K562 (cell line): ENCODE measurements around the gene TSHZ1. TPM values are rescaled to one million over a fixed set of nuclear protein-coding genes. Genes with fewer than 3 reads are reported as not detected.

ENCODE experiments used
- ATAC-seq: fragments of 200-7000 bp; cut with Tn5 transposase; 3 replicates; pipeline ENCODE4 v1.9.1; 2020; ENCODE audit warnings: moderate library complexity
- BruUV-seq: library from RNA; stranded (reverse); fragments of 400-500 nt; replicated peaks from 2 replicates; lab custom pipeline; 2021; lab: Mats Ljungman, UMichigan
- CTCF ChIA-PET: fragments of 300-600 bp; formaldehyde crosslinking; extraction: SDS; loops from one replicate; lab custom pipeline; 2021; ENCODE audit warnings: low intra/inter-chr PET ratio; lab: Yijun Ruan, JAX
- POLR2A ChIA-PET: fragments of 300-600, 350-650 bp; sonication (Branson Sonifier 250); formaldehyde crosslinking; extraction: SDS; loops from one replicate; lab custom pipeline; 2021; ENCODE audit warnings: antibody characterized with exemption, inconsistent platforms; lab: Yijun Ruan, JAX
- DNase-seq, 4 experiments: peaks; one replicate each; pipeline versions ENCODE4 v3.0.0 to v3.0.0-alpha.2; 2011 to 2018; ENCODE audit warnings: low spot score in 3 of 4, mixed read lengths in 3 of 4; ENCODE audit errors: extremely low read depth in 1 of 4
- FAIRE-seq: peaks from 2 replicates; lab custom pipeline; 2011; peaks lifted over from hg19 to GRCh38; lab: Jason Lieb, UNC
- H2AFZ ChIP-seq: 2 replicates; pipeline ENCODE4 v1.6.0; 2011; ENCODE audit warnings: low read depth, low read length, control low read depth, inconsistent platforms
- H3K27ac ChIP-seq: fragments of 200-600 bp; 3 replicates; pipeline ENCODE4 v1.8.0; 2011; ENCODE audit warnings: low read depth, mild to moderate bottlenecking, control low read depth, inconsistent platforms, low read length, moderate library complexity, mixed read lengths; ENCODE audit errors: extremely low read depth
- H3K27me3 ChIP-seq, 2 experiments: fragments of 300-600 bp in 1 of 2; 2 replicates in 1 of 2; 3 replicates in 1 of 2; pipeline versions ENCODE4 v1.6.0 to v1.8.0; 2011; ENCODE audit warnings: inconsistent platforms in 2 of 2, low read length in 2 of 2, mild to moderate bottlenecking in 1 of 2, mixed read lengths in 1 of 2, moderate library complexity in 1 of 2; ENCODE audit not compliant: control insufficient read depth in 2 of 2, insufficient read depth in 2 of 2
- H3K36me3 ChIP-seq: fragments of 300-600 bp; 3 replicates; pipeline ENCODE4 v1.8.0; 2011; ENCODE audit warnings: mild to moderate bottlenecking, low read length, inconsistent platforms; ENCODE audit not compliant: control insufficient read depth, insufficient read depth
- H3K4me1 ChIP-seq, 2 experiments: fragments of 200-600 bp in 1 of 2; replicated peaks in 1 of 2; 2 replicates in 1 of 2; 3 replicates in 1 of 2; pipeline versions ENCODE4 v1.5.1 to v1.8.0; 2011; ENCODE audit warnings: inconsistent platforms in 2 of 2, low read length in 2 of 2, mild to moderate bottlenecking in 1 of 2, mixed read lengths in 1 of 2, moderate library complexity in 1 of 2; ENCODE audit not compliant: control insufficient read depth in 2 of 2, insufficient read depth in 2 of 2
- H3K4me2 ChIP-seq: 2 replicates; pipeline ENCODE4 v1.6.1; 2011; ENCODE audit warnings: low read length, control low read depth, inconsistent platforms, mixed read lengths; ENCODE audit not compliant: insufficient read depth
- H3K4me3 ChIP-seq: fragments of 200-600 bp; sonication (generic), shearing (Covaris generic); 2 replicates; pipeline ENCODE4 v1.5.1; 2016; ENCODE audit warnings: control low read depth, inconsistent platforms
- H3K79me2 ChIP-seq: fragments of 200-600 bp; 3 replicates; pipeline ENCODE4 v1.8.0; 2011; ENCODE audit warnings: low read length, inconsistent platforms; ENCODE audit not compliant: control insufficient read depth, insufficient read depth
- H3K9ac ChIP-seq, 2 experiments: 2 replicates each; pipeline versions ENCODE4 v1.6.0 to v1.6.1; 2011; ENCODE audit warnings: low read depth in 2 of 2, low read length in 2 of 2, control low read depth in 1 of 2, inconsistent platforms in 1 of 2, mild to moderate bottlenecking in 1 of 2, mixed read lengths in 1 of 2; ENCODE audit not compliant: insufficient read depth in 1 of 2
- H3K9me1 ChIP-seq: one replicate; pipeline ENCODE4 v1.6.0; 2011; ENCODE audit warnings: inconsistent platforms, mild to moderate bottlenecking, low read length, moderate library complexity; ENCODE audit not compliant: control insufficient read depth, insufficient read depth
- H3K9me3 ChIP-seq: replicated peaks from 2 replicates; pipeline ENCODE4 v1.5.1; 2011; ENCODE audit warnings: low read depth, low read length, inconsistent platforms; ENCODE audit not compliant: control insufficient read depth, insufficient read depth
- H4K20me1 ChIP-seq: replicated peaks from 2 replicates; pipeline ENCODE4 v1.6.1; 2011; ENCODE audit warnings: low read length, inconsistent platforms, mixed read lengths; ENCODE audit not compliant: control insufficient read depth, insufficient read depth
- ARID3A ChIP-seq: IDR thresholded peaks from 2 replicates; pipeline ENCODE4 v1.6.1; 2012; ENCODE audit warnings: low read depth, low read length, improper control_type of control experiment, borderline replicate concordance
- ATF1 ChIP-seq, 2 experiments: fragments of 450-650 bp in 1 of 2; IDR thresholded peaks; 2 replicates each; pipeline ENCODE4 v1.6.1; 2016; ENCODE audit warnings: missing compliant biosample characterization in 1 of 2, missing genetic modification characterization in 1 of 2
- BRD9 ChIP-seq: fragments of 450-650 bp; IDR thresholded peaks from 2 replicates; pipeline ENCODE4 v1.6.1; 2018; ENCODE audit warnings: low read depth; ENCODE audit not compliant: partially characterized antibody
- BRF2 ChIP-seq: IDR thresholded peaks from 3 replicates; pipeline ENCODE4 v1.6.1; 2011; ENCODE audit warnings: borderline replicate concordance, mild to moderate bottlenecking; ENCODE audit not compliant: insufficient read length, insufficient read depth
- ELF4 ChIP-seq: fragments of 450-650 bp; formaldehyde crosslinking; IDR thresholded peaks from 2 replicates; pipeline ENCODE4 v1.4.0; 2022; ENCODE audit warnings: missing genetic modification characterization
- FOXA1 ChIP-seq: fragments of 450-650 bp; IDR thresholded peaks from 2 replicates; pipeline ENCODE4 v1.6.1; 2016; ENCODE audit warnings: mild to moderate bottlenecking, borderline replicate concordance
- KAT2B ChIP-seq: IDR thresholded peaks from one replicate; pipeline ENCODE4 v1.6.1; 2012; ENCODE audit warnings: low read depth, mild to moderate bottlenecking, control low read depth, inconsistent platforms, low read length, moderate library complexity
- SMARCE1 ChIP-seq: fragments of 450-650 bp; IDR thresholded peaks from 2 replicates; pipeline ENCODE4 v1.7.1; 2016; ENCODE audit warnings: mild to moderate bottlenecking
- SUPT5H ChIP-seq: fragments of 450-650 bp; IDR thresholded peaks from 2 replicates; pipeline ENCODE4 v1.6.1; 2016
- ZBED1 ChIP-seq: IDR thresholded peaks from 2 replicates; pipeline ENCODE4 v1.6.1; 2014
- ZNF121 ChIP-seq: sonication (generic); formaldehyde crosslinking; conservative IDR thresholded peaks from 2 replicates; pipeline ENCODE4 v1.8.0; 2022; ENCODE audit warnings: missing genetic modification reagents
- WGBS: fragments of 100-300 bp; shearing (Covaris generic); methylation state at CpG from one replicate; pipeline ENCODE4 v1.1.6; 2016; ENCODE audit warnings: low coverage, mixed read lengths; ENCODE audit not compliant: insufficient coverage; ENCODE audit errors: missing lambda C conversion rate; 5-methylcytosine and 5-hydroxymethylcytosine counted together
- in situ Hi-C: fragments of 300-500 bp; cut with MboI; formaldehyde crosslinking; loops from 4 replicates; pipeline ENCODE4 v1.15.0; 2018; ENCODE audit warnings: inconsistent platforms, mixed read lengths
- intact Hi-C: fragments of 100-400 bp; cut with micrococcal nuclease; formaldehyde crosslinking; loops from 2 replicates; pipeline ENCODE4 v1.14.2; 2022
- polyA plus RNA-seq, 8 experiments: library from polyadenylated mRNA; depleted of rRNA in 4 of 8; stranded (reverse) in 5 of 8; unstranded in 3 of 8; fragments of >200 nt; fragmentation: Nextera tagmentation in 2 of 8; fragmentation: Illumina TruSeq in 1 of 8; extraction: Ambion mirVana in 2 of 8; extraction: Trizol in 1 of 8; gene quantifications; 2 replicates each; pipeline versions ENCODE4 v1.2.1 to v1.2.3, GENCODE V29; 2011 to 2014; ENCODE audit warnings: inconsistent platforms in 1 of 8, missing spikeins in 1 of 8
- total RNA-seq, 7 experiments: library from RNA; depleted of rRNA in 6 of 7; stranded (reverse); fragments of >200 nt in 6 of 7; fragmentation: Illumina TruSeq in 2 of 7; extraction: Trizol in 2 of 7; gene quantifications; 2 replicates each; pipeline versions ENCODE4 v1.2.1 to v1.2.3, GENCODE V29; 2011 to 2021; ENCODE audit warnings: low replicate concordance in 1 of 7
- TF ChIP-seq, protein P1 (sequence below): conservative IDR thresholded peaks from 2 replicates; pipeline ENCODE4 v1.6.1; 2011; ENCODE audit warnings: low read depth, mild to moderate bottlenecking, low read length; ENCODE audit not compliant: control insufficient read depth
- TF ChIP-seq, protein P2 (sequence below): fragments of 200-400 bp; formaldehyde crosslinking; IDR thresholded peaks from 2 replicates; pipeline ENCODE4 v1.6.1; 2017; ENCODE audit warnings: mild to moderate bottlenecking, low read depth, low read length, moderate library complexity

Gene TSHZ1
- total and polyA plus RNA-seq, 9 of the 15 experiments (the other 6 are each of a cell fraction or from before 2014, with no cell fraction given): 1.1 to 7.2 (median 2.7) TPM

GRCh38 chr18:75268364-75268646 lies 57.7 kb downstream of the TSHZ1 start (continued):
- no peak for TF ChIP-seq SUPT5H
- TF ChIP-seq KAT2B: no peak
- TF ChIP-seq ARID3A: no peak

GRCh38 chr18:75269124-75269680 lies 58.6 kb downstream of the TSHZ1 start:
- H3K9me3 ChIP-seq: no peaks in the 10 kb centered on the region
- ChIA-PET POLR2A (no interaction called here), CTCF (no interaction called here)
- no peak overlapping the region for H3K4me2 ChIP-seq
- H3K27me3 ChIP-seq: no peaks in the 10 kb centered on the region; a peak in 1 of 5 replicates
- in situ Hi-C loops (no loop called here), intact Hi-C loops (no loop called here)
- no peaks in the 10 kb centered on the region for H3K36me3 ChIP-seq
- FAIRE-seq (no peak), ATAC-seq (no peak), DNase-seq (no peak)
- H2AFZ ChIP-seq: no peak overlapping the region
- no peak overlapping the region for H3K9ac ChIP-seq
- 24% methylated on average over 6 of the region's 7 CpGs for WGBS
- H3K27ac ChIP-seq: no peak overlapping the region
- H3K79me2 ChIP-seq: no peaks in the 10 kb centered on the region
- H4K20me1 ChIP-seq: peaks cover 7% of the 10 kb centered on the region
- H3K9me1 ChIP-seq: no peaks in the 10 kb centered on the region
- BruUV-seq: no TSS peak
- no peak overlapping the region for H3K4me3 ChIP-seq
- no peaks in the 10 kb centered on the region; a peak in 1 of 5 replicates for H3K4me1 ChIP-seq
- TF ChIP-seq ARID3A (no peak), ZBED1 (no peak), BRF2 (no peak), SMARCE1 (no peak), ATF1 (CRISPR knock-in tag; IDR thresholded peaks at IDR 0.05) (no peak), ATF1 (tag; IDR thresholded peaks at IDR 0.05) (no peak), ELF4 (no peak), ZNF121 (no peak), BRD9 (no peak), FOXA1 (no peak)
- TF ChIP-seq, protein P1, sequence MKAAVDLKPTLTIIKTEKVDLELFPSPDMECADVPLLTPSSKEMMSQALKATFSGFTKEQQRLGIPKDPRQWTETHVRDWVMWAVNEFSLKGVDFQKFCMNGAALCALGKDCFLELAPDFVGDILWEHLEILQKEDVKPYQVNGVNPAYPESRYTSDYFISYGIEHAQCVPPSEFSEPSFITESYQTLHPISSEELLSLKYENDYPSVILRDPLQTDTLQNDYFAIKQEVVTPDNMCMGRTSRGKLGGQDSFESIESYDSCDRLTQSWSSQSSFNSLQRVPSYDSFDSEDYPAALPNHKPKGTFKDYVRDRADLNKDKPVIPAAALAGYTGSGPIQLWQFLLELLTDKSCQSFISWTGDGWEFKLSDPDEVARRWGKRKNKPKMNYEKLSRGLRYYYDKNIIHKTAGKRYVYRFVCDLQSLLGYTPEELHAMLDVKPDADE: no peak
- TF ChIP-seq, protein P2, sequence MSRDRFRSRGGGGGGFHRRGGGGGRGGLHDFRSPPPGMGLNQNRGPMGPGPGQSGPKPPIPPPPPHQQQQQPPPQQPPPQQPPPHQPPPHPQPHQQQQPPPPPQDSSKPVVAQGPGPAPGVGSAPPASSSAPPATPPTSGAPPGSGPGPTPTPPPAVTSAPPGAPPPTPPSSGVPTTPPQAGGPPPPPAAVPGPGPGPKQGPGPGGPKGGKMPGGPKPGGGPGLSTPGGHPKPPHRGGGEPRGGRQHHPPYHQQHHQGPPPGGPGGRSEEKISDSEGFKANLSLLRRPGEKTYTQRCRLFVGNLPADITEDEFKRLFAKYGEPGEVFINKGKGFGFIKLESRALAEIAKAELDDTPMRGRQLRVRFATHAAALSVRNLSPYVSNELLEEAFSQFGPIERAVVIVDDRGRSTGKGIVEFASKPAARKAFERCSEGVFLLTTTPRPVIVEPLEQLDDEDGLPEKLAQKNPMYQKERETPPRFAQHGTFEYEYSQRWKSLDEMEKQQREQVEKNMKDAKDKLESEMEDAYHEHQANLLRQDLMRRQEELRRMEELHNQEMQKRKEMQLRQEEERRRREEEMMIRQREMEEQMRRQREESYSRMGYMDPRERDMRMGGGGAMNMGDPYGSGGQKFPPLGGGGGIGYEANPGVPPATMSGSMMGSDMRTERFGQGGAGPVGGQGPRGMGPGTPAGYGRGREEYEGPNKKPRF: no peak
